NB4 (cell line): Measurements from ENCODE around the gene YIPF6.

Experiments
- DNase-seq: peaks from one replicate; pipeline ENCODE4 v3.0.0; 2010; ENCODE audit warnings: low read depth
- H3K4me3 ChIP-seq: one replicate; pipeline ENCODE4 v1.5.1; 2011; ENCODE audit warnings: mild to moderate bottlenecking, low read depth, low read length, moderate library complexity
- MYC ChIP-seq: IDR thresholded peaks from 2 replicates; pipeline ENCODE4 v1.6.1; 2011; ENCODE audit warnings: low read depth, low read length
- POLR2A ChIP-seq: IDR thresholded peaks from 2 replicates; pipeline ENCODE4 v1.6.1; 2011; ENCODE audit warnings: mild to moderate bottlenecking; ENCODE audit not compliant: insufficient read length; ENCODE audit errors: extremely low read depth
- TF ChIP-seq, protein P1 (sequence below): IDR thresholded peaks from 2 replicates; pipeline ENCODE4 v1.6.1; 2011; ENCODE audit warnings: low read depth, low read length
- TF ChIP-seq, protein P2 (sequence below): IDR thresholded peaks from one replicate; pipeline ENCODE4 v1.5.1; 2012; ENCODE audit warnings: low read depth, low read length

Gene YIPF6, protein sequence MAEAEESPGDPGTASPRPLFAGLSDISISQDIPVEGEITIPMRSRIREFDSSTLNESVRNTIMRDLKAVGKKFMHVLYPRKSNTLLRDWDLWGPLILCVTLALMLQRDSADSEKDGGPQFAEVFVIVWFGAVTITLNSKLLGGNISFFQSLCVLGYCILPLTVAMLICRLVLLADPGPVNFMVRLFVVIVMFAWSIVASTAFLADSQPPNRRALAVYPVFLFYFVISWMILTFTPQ

DNA sequence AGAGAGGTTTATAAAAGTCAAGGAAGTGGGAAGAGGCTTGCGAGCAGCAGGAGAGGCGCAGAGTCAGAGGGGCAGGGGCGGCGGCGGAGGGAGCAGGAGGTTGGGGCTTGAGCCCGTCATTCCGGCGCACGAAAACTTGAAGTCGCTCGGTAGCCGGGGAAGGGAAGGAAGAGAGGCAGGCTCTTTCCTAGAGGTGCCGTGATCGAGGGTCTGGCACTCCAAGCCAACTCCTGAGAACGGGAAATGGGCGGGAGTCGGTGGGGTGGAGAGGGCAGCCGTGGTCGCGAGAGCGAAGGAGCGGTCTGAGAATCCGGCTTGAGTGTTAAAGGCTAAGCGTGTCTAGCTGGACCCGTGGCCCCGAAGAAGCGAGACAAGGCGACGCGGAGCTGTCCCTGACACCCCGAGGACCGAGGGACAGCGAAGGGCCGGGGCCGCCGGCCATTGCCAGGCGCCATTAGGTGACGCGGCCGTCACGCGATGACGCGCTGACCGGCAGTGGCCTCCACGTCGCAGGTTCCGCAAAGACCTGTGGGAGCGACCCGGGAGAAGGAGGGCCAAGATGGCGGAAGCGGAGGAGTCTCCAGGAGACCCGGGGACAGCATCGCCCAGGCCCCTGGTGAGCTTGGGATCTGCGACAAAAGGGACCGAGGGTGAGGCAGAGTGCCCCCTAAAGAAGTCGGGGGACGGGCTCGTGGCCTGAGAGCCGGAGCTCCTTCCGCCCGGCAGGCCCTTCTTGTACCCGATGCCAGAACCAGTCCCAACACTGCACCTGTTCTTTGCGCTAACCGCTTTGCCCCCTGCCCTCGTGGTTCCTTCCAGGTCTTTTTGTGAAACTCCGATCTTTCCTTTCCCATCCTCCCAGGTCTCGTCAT is at the start of gene YIPF6:
Gene YIPF6 (plus strand): TSS at position 544 of the 872 bp plus-strand sequence. CDS start 16 bp downstream, at position 560.
- peak; percentile 84 for DNase-seq
- TF ChIP-seq, protein P1, sequence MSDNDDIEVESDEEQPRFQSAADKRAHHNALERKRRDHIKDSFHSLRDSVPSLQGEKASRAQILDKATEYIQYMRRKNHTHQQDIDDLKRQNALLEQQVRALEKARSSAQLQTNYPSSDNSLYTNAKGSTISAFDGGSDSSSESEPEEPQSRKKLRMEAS, result peak; percentile 47; the same call in 1 of the 2 replicates
- peak; percentile 88 for TF ChIP-seq POLR2A
- TF ChIP-seq, protein P2, sequence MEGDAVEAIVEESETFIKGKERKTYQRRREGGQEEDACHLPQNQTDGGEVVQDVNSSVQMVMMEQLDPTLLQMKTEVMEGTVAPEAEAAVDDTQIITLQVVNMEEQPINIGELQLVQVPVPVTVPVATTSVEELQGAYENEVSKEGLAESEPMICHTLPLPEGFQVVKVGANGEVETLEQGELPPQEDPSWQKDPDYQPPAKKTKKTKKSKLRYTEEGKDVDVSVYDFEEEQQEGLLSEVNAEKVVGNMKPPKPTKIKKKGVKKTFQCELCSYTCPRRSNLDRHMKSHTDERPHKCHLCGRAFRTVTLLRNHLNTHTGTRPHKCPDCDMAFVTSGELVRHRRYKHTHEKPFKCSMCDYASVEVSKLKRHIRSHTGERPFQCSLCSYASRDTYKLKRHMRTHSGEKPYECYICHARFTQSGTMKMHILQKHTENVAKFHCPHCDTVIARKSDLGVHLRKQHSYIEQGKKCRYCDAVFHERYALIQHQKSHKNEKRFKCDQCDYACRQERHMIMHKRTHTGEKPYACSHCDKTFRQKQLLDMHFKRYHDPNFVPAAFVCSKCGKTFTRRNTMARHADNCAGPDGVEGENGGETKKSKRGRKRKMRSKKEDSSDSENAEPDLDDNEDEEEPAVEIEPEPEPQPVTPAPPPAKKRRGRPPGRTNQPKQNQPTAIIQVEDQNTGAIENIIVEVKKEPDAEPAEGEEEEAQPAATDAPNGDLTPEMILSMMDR, result no peak
- peak; percentile 53 for TF ChIP-seq MYC
- peak within 1 kb of the TSS; percentile 90 for H3K4me3 ChIP-seq

DNA sequence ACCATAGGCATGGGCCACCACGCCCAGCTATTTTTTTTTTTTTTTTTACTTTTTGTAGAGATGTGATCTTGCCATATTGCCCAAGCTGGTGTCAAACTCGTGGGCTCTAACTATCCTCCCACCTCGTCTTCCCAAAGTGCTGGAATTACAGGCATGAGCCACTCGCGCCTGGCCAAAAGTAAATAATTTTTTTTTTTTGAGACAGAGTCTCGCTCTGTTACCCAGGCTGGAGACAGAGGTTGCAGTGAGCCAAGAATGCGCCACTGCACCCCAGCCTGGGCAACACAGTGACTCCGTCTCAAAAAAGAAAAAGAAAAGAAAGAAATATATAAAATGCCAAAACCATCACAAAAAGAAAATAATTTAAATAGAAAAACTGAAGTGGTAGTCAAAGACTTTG is 47.1 kb upstream of the YIPF6 start:
- no peak for TF ChIP-seq MYC
- TF ChIP-seq, protein P2, result no peak
- no peak overlapping the region for H3K4me3 ChIP-seq
- no peak for DNase-seq

DNA sequence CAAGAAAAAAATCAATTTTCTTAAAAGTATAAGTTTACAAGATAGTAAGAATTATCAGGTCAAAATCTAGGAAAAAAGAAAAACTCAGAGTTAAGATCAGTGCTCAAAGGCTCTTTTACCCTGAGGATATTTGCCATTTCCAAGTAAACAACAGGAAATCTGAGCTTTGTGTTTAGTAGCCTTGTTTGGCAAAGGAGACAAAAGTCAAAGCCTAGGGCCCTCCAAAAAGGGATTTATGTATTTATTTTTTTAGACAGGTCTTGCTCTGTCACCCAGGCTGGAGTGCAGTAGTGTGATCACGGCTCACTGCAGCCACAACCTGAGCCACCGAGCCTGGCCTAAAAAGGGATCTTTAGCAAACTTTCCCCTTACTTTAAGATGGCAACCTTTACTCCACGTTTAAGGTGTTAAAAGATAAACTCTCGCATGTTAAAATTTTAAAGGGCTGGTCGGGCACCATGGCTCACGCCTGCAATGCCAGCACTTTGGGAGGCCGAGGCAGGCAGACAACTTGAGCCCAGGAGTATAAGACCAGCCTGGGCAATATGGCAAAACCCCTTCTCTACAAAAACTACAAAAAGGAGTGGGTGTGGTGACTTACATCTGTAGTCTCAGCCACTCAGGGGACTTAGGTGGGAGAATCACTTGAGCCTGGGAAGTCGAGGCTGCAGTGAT is 44.2 kb upstream of the YIPF6 start:
- TF ChIP-seq, protein P2, result no peak
- TF ChIP-seq MYC (no peak), POLR2A (no peak)
- TF ChIP-seq, protein P1, result no peak
- H3K4me3 ChIP-seq, result no peak overlapping the region
- no peak for DNase-seq

DNA sequence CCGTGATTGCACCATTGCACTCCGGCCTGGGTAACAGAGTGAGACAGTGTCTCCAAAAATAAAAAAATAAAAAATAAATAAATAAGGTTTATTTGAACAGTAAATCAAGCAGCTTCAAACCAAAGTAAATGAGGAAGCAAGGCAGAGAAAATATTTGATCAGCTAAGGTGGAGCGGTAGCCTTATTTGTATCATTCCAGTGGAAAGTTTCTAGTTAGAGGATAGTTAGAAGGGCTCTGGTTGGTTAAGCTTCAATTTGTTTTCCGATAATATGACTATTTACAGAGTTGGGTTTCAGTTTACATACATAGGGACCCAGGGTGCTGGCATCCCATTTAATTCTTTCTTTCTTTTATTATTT is 43.7 kb upstream of the YIPF6 start:
- H3K4me3 ChIP-seq, result no peak overlapping the region
- no peak for TF ChIP-seq POLR2A
- TF ChIP-seq, protein P2, result no peak
- TF ChIP-seq, protein P1, result no peak

DNA sequence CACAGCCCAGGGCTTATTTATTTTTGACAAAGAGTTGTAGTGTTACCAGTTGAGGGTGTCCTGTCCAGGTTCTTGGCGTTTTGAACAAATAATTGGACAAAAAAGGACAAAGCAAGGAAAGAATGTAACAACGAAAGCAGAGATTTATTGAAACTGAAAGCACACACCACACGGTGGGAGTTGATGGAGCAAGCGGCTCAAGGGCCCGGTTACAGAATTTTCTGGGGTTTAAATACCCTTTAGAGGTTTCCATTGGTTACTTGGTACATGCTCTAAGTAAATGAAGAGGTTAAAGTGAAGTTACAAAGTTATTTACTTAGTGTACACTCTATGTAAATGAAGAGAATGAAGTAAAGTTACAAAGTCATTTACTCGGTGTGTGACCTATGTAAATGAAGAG is 37.8 kb upstream of the YIPF6 start:
- TF ChIP-seq POLR2A (no peak), MYC (no peak)
- TF ChIP-seq, protein P2, result no peak
- TF ChIP-seq, protein P1, result no peak
- no peak for DNase-seq
- no peak overlapping the region for H3K4me3 ChIP-seq

More for the DNA sequence above, 43.7 kb upstream of the YIPF6 start:
- DNase-seq, result no peak
